Lower lobe of right lung (tissue), 2 donors: ENCODE results near the gene EMC1. TPM values are rescaled to one million over a fixed set of nuclear protein-coding genes. Genes with fewer than 3 reads are reported as not detected.

Source experiments
- ATAC-seq, 2 donors: fragments of 200-7000 bp; cut with Tn5 transposase; one replicate each; pipeline ENCODE4 v1.9.1; 2020 to 2022; ENCODE audit warnings: mild to moderate bottlenecking in 2 of 2, moderate library complexity in 2 of 2
- DNase-seq: peaks from one replicate; pipeline ENCODE4 v3.0.0-alpha.2; 2020
- H3K27ac ChIP-seq: fragments of 200-600 bp; one replicate; pipeline ENCODE4 v1.8.0; 2022
- H3K27me3 ChIP-seq: fragments of 200-600 bp; one replicate; pipeline ENCODE4 v1.8.0; 2022; ENCODE audit warnings: low read depth
- H3K36me3 ChIP-seq: fragments of 200-600 bp; one replicate; pipeline ENCODE4 v1.8.0; 2022; ENCODE audit warnings: mild to moderate bottlenecking
- H3K4me1 ChIP-seq: fragments of 200-600 bp; one replicate; pipeline ENCODE4 v1.8.0; 2022
- H3K4me3 ChIP-seq: fragments of 200-600 bp; one replicate; pipeline ENCODE4 v1.8.0; 2022; ENCODE audit warnings: mild to moderate bottlenecking
- H3K9me3 ChIP-seq: fragments of 200-600 bp; one replicate; pipeline ENCODE4 v1.8.0; 2022
- CTCF ChIP-seq: fragments of 200-600 bp; IDR thresholded peaks from one replicate; pipeline ENCODE4 v1.8.0; 2022; ENCODE audit warnings: antibody characterized with exemption, mild to moderate bottlenecking
- intact Hi-C: fragments of 100-400 bp; cut with DNase I; formaldehyde crosslinking; loops from one replicate; pipeline ENCODE4 v1.11.0; 2022
- total RNA-seq: library from RNA; stranded (reverse); fragmentation: NEBNext Ultra II Directional; extraction: Animal tissue kit (Norgen Biotek cat#: 25700); gene quantifications from one replicate; pipeline ENCODE4 v1.2.1, GENCODE V29; 2021
- donor health status: DM: no; HTN: yes; CAD: no; lungs with severe emphysema.

The EMC1 gene
- total RNA-seq, 1 donor from 2014 or later, result 39.2 TPM

GRCh38 chr1:19197845-19198244 lies 53.5 kb downstream of the EMC1 start:
- no peak for TF ChIP-seq CTCF
- H3K9me3 ChIP-seq, result no peaks in the 10 kb centered on the region
- no peaks in the 10 kb centered on the region for H3K27me3 ChIP-seq
- no peaks in the 10 kb centered on the region for H3K4me1 ChIP-seq
- ATAC-seq, result no peak
- H3K4me3 ChIP-seq, result no peak overlapping the region
- H3K27ac ChIP-seq, result no peak overlapping the region
- intact Hi-C loops, result no loop called here
- DNase-seq, result no peak
- H3K36me3 ChIP-seq, result peaks cover 89% of the 10 kb centered on the region

GRCh38 chr1:19196331-19196730 lies 55.0 kb downstream of the EMC1 start:
- Histone ChIP-seq H3K9me3 (no peaks in the 10 kb centered on the region), H3K4me1 (no peaks in the 10 kb centered on the region), H3K36me3 (peaks cover 98% of the 10 kb centered on the region), H3K27me3 (no peaks in the 10 kb centered on the region), H3K27ac (no peak overlapping the region), H3K4me3 (no peak overlapping the region)
- no peak for DNase-seq
- TF ChIP-seq CTCF, result no peak
- ATAC-seq, result no peak
- intact Hi-C loops, result no loop called here

- Histone ChIP-seq H3K9me3 (no peaks in the 10 kb centered on the region), H3K4me1 (no peaks in the 10 kb centered on the region), H3K4me3 (no peak overlapping the region), H3K27ac (no peak overlapping the region), H3K36me3 (peaks cover 97% of the 10 kb centered on the region), H3K27me3 (no peaks in the 10 kb centered on the region)
- no peak for TF ChIP-seq CTCF
- intact Hi-C loops, result no loop called here
- DNase-seq (no peak), ATAC-seq (no peak)
Measured at GRCh38 chr1:19193004-19193403, 58.3 kb downstream of the EMC1 start.

- DNase-seq (no peak), ATAC-seq (no peak)
- Histone ChIP-seq H3K27ac (no peak overlapping the region), H3K36me3 (peaks cover 97% of the 10 kb centered on the region), H3K4me3 (no peak overlapping the region), H3K9me3 (no peaks in the 10 kb centered on the region), H3K4me1 (no peaks in the 10 kb centered on the region), H3K27me3 (no peaks in the 10 kb centered on the region)
- TF ChIP-seq CTCF, result no peak
- intact Hi-C loops, result no loop called here
Measured at GRCh38 chr1:19191811-19192210, 59.5 kb downstream of the EMC1 start.

GRCh38 chr1:19190468-19190867 lies 60.9 kb downstream of the EMC1 start:
- Histone ChIP-seq H3K36me3 (peaks cover 99% of the 10 kb centered on the region), H3K4me3 (no peak overlapping the region), H3K9me3 (no peaks in the 10 kb centered on the region), H3K4me1 (no peaks in the 10 kb centered on the region), H3K27me3 (no peaks in the 10 kb centered on the region), H3K27ac (no peak overlapping the region)
- no peak for ATAC-seq
- intact Hi-C loops, result no loop called here
- TF ChIP-seq CTCF, result no peak
- no peak for DNase-seq

- ATAC-seq, result no peak
- no peak for TF ChIP-seq CTCF
- intact Hi-C loops, result no loop called here
- H3K4me3 ChIP-seq, result no peak overlapping the region
- H3K36me3 ChIP-seq, result peaks cover 99% of the 10 kb centered on the region
- DNase-seq, result no peak
- H3K27ac ChIP-seq, result no peak overlapping the region
- H3K27me3 ChIP-seq, result no peaks in the 10 kb centered on the region
- H3K4me1 ChIP-seq, result no peaks in the 10 kb centered on the region
- no peaks in the 10 kb centered on the region for H3K9me3 ChIP-seq
Measured at GRCh38 chr1:19189270-19189669, 62.1 kb downstream of the EMC1 start.
